Activated T-cell treated with anti-CD3 and anti-CD28 coated beads, Interleukin-2, amount 50 U/mL, for 4 hours (primary cell): ENCODE measurements around the gene CGA. TPM values are rescaled to one million over a fixed set of nuclear protein-coding genes. Genes with fewer than 3 reads are reported as not detected.
A peak's percentile ranks its signal among the peaks of the same experiment; 100 is the strongest.

Experiments
- ATAC-seq, 2 donors: fragments of 200-7000 bp; cut with Tn5 transposase; one replicate each; pipeline ENCODE4 v1.10.0; 2021
- DNase-seq: peaks from one replicate; pipeline ENCODE4 v3.0.0-alpha.2; 2020
- H3K27me3 Mint-ChIP-seq: one replicate; pipeline ENCODE4 v1.8.0; 2021; ENCODE audit warnings: low read depth, mixed read lengths
- H3K36me3 Mint-ChIP-seq: one replicate; pipeline ENCODE4 v1.8.0; 2022; ENCODE audit warnings: mixed read lengths; ENCODE audit not compliant: insufficient read depth
- H3K4me1 Mint-ChIP-seq: one replicate; pipeline ENCODE4 v1.8.0; 2021; ENCODE audit warnings: low read depth, mixed read lengths
- H3K4me3 Mint-ChIP-seq: one replicate; pipeline ENCODE4 v1.8.0; 2021; ENCODE audit warnings: mild to moderate bottlenecking, moderate library complexity, mixed read lengths
- H3K9me3 Mint-ChIP-seq: one replicate; pipeline ENCODE4 v1.8.0; 2021; ENCODE audit warnings: mixed read lengths
- total RNA-seq, 3 donors: library from RNA; stranded (reverse); gene quantifications; one replicate each; pipeline ENCODE4 v1.2.1, GENCODE V29; 2021

The CGA gene
- total RNA-seq, 3 donors from 2014 or later, result not detected

DNA sequence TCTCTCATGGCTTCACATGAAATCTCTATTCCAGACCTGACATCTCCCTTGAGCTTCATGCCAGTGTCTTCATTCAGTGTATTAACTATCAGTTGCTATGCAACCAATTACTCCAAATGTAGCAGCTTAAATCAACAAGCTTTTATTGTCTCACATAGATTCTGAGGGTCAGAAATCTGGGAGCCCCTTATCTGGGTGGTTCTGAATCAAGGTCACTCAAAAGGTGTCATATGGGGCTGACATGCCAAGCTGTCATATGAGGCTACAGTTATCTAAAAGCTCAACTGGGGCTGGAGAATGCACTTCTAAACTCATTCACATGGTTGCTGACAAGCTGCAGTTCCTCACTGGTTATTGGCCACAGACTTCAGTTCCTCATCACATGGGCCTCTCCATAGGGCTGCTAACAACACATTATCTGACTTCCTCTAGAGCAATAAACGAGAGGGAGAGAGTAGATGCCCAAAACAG, 7.3 kb upstream of the CGA start:
- no peaks in the 10 kb centered on the region for H3K36me3 Mint-ChIP-seq
- no peak for ATAC-seq

DNA sequence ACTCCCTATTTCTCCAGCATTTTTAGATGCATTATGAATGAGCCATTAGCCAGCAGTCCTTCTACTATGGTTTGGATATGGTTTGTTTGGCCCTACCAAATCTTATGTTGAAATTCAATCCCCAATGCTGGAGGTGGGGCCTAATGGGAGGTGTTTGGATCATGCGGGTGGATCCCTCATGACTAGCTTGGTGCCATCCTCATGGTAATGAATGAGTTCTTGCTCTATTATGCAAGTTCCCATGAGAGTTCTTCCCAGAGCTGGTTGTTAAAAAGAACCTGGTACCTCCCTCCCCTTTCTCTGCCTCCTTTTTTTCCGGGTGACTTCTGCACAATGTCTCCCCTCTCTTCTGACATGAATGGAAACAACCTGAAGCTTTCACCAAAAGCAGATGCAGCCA, 6.2 kb upstream of the CGA start:
- no peaks in the 10 kb centered on the region for H3K9me3 Mint-ChIP-seq
- H3K4me1 Mint-ChIP-seq, result no peaks in the 10 kb centered on the region
- ATAC-seq (no peak), DNase-seq (no peak)
- H3K4me3 Mint-ChIP-seq, result no peak overlapping the region
- no peaks in the 10 kb centered on the region for H3K36me3 Mint-ChIP-seq
- no peaks in the 10 kb centered on the region for H3K27me3 Mint-ChIP-seq

More for the DNA sequence above, 7.3 kb upstream of the CGA start:
- no peak overlapping the region for H3K4me3 Mint-ChIP-seq
- no peaks in the 10 kb centered on the region for H3K27me3 Mint-ChIP-seq
- DNase-seq, result no peak
- H3K9me3 Mint-ChIP-seq, result no peaks in the 10 kb centered on the region
- H3K4me1 Mint-ChIP-seq, result no peaks in the 10 kb centered on the region

DNA sequence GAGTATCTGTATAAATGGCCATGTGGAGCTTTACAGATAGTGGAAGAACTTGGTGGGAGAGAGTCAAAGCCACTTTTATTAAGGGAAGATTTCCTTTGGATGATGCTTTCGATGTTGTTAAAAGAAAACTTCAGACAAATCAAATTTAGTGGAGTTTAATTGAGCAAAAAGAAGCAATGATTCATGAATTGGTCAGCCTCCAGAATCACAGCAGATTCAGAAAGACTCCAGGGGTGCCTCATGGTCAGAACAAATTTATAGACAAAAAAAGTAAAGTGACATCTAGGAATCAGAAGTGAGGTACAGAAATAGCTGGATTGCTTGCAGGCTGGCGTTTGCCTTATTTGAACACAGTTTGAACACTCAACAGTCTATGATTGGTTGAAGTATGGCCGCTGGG, 5.3 kb upstream of the CGA start:
- Mint-ChIP-seq H3K9me3 (no peaks in the 10 kb centered on the region), H3K4me3 (no peak overlapping the region), H3K4me1 (no peaks in the 10 kb centered on the region), H3K27me3 (peaks cover 6% of the 10 kb centered on the region), H3K36me3 (no peaks in the 10 kb centered on the region)
- ATAC-seq (no peak), DNase-seq (no peak)

DNA sequence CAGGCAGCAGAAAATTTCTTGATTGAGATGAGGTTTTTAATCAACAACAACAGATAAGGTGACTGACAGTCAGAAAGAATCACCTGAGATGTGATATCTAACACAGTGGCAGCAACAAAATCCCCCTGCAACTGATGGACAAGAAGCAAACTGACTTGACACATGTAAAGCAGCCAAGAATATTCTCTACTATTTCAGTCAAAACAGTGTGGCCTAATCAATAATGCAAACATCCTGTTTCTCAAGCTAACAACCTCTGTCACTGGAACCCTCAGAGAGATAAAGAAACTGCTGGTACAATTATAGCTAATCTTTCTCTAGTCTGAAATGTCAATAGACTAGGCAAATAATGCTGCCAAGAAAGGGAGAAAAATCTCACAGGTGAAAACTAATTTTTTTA, 4.6 kb upstream of the CGA start:
- Mint-ChIP-seq H3K36me3 (no peaks in the 10 kb centered on the region), H3K27me3 (peaks cover 6% of the 10 kb centered on the region), H3K4me3 (no peak overlapping the region), H3K9me3 (no peaks in the 10 kb centered on the region), H3K4me1 (no peaks in the 10 kb centered on the region)
- DNase-seq (no peak), ATAC-seq (no peak)

DNA sequence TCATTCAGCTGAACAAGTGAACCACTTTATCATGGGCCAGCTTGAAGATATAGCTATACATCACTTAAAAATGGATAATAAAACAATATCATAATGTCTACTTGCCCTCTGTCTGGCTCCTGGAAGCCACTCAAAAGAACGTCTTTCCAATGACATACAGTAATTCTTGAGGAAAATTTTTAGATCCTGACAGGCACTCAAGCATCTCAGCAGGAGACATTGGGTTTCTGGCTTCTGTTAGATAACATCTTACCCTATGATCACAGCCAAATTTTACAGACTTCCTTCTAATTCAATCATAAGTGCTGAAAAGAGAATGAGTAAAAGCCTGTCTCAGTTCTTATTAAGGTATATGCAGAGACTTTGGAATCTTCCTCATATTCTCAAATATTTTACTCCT, 330 bp downstream of the CGA start:
- no peak for DNase-seq
- Mint-ChIP-seq H3K27me3 (peaks cover 10% of the 10 kb centered on the region), H3K36me3 (no peaks in the 10 kb centered on the region), H3K9me3 (no peaks in the 10 kb centered on the region), H3K4me1 (no peaks in the 10 kb centered on the region), H3K4me3 (no peak overlapping the region)
- no peak for ATAC-seq

DNA sequence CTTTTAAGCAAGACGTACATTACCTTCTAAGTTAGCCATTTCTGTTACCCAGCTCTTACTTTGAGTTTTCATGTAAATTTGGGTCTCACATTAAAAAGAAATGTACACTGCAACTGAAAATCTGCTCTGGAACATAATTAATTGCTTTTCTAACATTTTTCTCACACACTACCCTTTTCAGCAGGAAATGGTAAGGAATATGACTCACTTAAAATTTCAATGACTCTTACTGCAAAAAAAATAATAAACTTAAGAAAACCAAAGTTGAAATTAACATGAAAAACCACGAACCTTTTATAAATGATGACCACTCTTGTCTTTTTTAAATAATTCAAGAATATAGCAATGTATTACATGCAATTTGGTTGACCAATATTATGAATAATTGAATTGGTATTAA, 1.3 kb downstream of the CGA start:
- H3K27me3 Mint-ChIP-seq, result peaks cover 10% of the 10 kb centered on the region
- no peaks in the 10 kb centered on the region for H3K9me3 Mint-ChIP-seq
- ATAC-seq, result no peak
- no peaks in the 10 kb centered on the region for H3K36me3 Mint-ChIP-seq
- DNase-seq, result no peak
- no peaks in the 10 kb centered on the region for H3K4me1 Mint-ChIP-seq
- no peak overlapping the region for H3K4me3 Mint-ChIP-seq

DNA sequence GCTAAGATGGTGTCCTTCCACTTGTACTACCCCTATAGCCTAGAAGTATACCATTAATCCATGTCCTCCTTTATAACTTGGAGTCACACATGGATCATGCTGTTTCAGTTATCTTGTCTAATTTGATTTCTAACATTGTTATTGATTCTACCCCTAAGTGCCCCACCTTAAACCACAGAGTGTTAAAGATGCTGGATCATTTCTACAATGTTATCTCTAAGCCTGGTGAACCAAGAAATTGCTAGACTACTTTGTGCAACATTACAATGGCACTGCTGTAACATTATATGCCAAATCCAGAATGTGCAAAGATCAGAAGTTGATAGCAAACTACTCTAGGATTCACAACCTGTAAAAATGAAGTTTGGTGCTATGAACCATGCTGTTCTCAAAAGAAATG, 1.7 kb downstream of the CGA start:
- H3K4me3 Mint-ChIP-seq, result no peak overlapping the region
- ATAC-seq, result no peak
- H3K4me1 Mint-ChIP-seq, result no peaks in the 10 kb centered on the region
- H3K36me3 Mint-ChIP-seq, result no peaks in the 10 kb centered on the region
- H3K27me3 Mint-ChIP-seq, result peaks cover 10% of the 10 kb centered on the region
- H3K9me3 Mint-ChIP-seq, result no peaks in the 10 kb centered on the region
- DNase-seq, result no peak

DNA sequence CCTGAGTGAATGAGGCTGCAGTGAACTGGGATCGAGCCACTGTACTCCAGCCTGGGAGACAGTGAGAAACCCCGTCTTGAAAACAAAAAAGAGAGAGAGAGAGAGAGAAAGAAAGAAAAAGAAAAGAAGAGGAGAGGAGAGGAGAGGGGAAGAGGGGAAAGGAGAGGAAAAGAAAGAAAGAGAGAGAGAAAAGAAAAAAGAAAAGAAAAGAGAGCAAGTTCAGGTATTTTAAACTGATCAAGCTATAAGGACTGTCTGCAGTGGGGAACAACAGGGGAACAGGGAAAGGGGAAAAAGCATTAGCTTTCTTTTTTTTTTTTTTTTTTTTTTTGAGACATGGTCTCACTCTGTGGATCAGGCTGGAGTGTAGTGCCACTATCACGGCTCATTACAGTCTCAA, 2.5 kb downstream of the CGA start:
- Mint-ChIP-seq H3K4me1 (no peaks in the 10 kb centered on the region), H3K4me3 (peak overlapping the region; percentile 13), H3K27me3 (peaks cover 10% of the 10 kb centered on the region), H3K36me3 (no peaks in the 10 kb centered on the region), H3K9me3 (no peaks in the 10 kb centered on the region)
- DNase-seq (no peak), ATAC-seq (no peak)

DNA sequence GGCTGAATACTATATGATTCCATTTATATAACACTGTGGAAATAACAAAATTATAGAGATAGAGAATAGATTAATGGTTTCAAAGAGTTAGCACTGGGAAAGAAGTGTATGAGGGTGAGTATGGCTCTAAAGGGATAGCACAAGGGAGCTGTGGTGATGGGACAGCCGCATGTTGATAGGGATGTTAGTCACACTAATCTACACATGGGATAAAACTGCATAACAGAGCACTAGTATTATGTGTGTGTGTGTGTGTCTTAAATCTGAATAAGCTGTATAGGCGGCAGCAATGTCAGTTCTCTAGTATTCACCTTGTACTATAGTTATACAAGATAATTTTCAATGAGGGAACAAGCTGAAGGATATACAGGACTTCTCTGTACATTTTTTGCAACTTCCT, 5.8 kb downstream of the CGA start:
- ATAC-seq, result no peak
- Mint-ChIP-seq H3K9me3 (no peaks in the 10 kb centered on the region), H3K4me1 (no peaks in the 10 kb centered on the region), H3K27me3 (peaks cover 8% of the 10 kb centered on the region), H3K36me3 (no peaks in the 10 kb centered on the region), H3K4me3 (no peak overlapping the region)
- DNase-seq, result no peak

DNA sequence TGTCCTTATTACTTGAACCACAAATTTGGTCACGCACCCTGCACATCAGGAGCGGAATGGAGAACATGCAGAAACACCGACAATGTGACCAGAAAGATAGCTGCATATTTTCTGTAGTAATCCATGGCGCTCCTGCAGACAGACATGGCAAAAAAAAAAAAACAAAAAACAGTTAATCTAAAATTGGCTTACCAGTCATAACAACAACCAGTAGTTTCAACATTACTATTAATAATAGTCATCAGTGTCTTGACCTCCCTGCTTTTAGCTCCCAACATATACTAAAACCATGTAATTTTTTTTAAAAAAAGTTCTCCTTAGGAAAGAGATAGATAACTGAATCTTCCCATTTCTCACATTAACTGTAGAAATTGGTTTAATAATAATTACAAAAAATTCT, 6.8 kb downstream of the CGA start:
- Mint-ChIP-seq H3K36me3 (no peaks in the 10 kb centered on the region), H3K27me3 (peaks cover 6% of the 10 kb centered on the region), H3K9me3 (no peaks in the 10 kb centered on the region), H3K4me3 (no peak overlapping the region), H3K4me1 (no peaks in the 10 kb centered on the region)
- ATAC-seq (no peak), DNase-seq (no peak)

DNA sequence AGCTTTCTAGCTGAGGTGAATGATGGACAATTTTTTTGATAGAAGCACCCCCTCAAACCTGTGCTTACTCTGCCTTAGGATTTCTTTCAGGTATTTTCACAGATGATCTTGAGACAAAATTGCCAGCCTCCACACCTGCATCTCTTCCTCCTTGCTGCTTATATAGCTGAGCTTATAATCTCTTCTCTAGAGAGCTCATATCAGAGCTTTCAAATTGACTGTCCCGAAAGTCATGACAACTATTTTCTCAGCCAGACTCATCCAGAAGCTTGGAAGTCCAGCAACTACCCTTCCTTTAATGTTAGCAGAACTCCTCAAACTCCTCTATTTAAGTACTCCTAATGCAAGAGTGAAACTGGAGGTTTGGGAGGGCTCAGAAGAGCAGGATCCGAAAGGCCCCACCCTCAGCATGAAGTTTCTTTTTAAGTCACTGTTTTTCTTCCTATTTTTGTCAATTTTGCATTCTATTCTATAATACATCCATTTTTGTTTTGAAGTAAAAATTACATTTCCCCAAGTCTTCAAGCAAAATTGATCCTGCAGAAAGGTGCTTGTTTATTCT, 12.7 kb downstream of the CGA start:
- ATAC-seq (no peak), DNase-seq (no peak)
- H3K4me1 Mint-ChIP-seq, result no peaks in the 10 kb centered on the region
- no peaks in the 10 kb centered on the region for H3K36me3 Mint-ChIP-seq
- no peak overlapping the region for H3K4me3 Mint-ChIP-seq
- H3K27me3 Mint-ChIP-seq, result peaks cover 23% of the 10 kb centered on the region
- H3K9me3 Mint-ChIP-seq, result no peaks in the 10 kb centered on the region

DNA sequence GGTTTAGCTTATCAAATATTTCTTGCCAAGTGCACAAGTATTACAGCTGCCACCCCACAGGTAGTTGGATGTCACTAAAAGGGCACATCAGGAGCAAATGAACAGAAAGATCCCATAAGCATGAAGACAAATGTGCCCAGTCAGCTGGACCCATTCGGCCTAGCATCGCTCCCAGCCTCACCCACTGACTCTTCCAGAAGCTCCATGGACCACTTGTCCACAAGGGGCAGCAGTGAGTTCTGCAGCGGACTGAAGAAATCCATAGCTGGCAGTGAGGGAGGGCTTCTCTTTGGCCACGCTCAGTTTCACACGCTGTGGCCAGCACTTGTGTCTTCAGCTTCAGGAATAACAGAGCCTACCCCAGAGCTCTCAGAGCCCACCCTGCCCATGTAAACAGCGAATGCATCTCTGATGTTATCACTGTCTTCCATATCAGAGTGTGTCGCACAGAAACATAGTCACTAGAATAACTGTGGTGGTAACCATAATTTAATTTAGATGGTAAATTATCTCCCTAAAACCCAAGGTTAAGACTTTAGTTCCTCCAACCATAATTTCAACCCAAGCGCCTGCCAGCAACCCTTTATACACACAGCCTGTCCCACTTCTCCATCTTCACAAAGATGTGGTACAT, 15.8 kb downstream of the CGA start:
- H3K27me3 Mint-ChIP-seq, result peaks cover 19% of the 10 kb centered on the region
- DNase-seq (peak; percentile 38), ATAC-seq (peak; percentile 71 to 80)
- no peaks in the 10 kb centered on the region for H3K36me3 Mint-ChIP-seq
- no peak overlapping the region for H3K4me3 Mint-ChIP-seq
- no peaks in the 10 kb centered on the region for H3K9me3 Mint-ChIP-seq
- no peaks in the 10 kb centered on the region for H3K4me1 Mint-ChIP-seq

DNA sequence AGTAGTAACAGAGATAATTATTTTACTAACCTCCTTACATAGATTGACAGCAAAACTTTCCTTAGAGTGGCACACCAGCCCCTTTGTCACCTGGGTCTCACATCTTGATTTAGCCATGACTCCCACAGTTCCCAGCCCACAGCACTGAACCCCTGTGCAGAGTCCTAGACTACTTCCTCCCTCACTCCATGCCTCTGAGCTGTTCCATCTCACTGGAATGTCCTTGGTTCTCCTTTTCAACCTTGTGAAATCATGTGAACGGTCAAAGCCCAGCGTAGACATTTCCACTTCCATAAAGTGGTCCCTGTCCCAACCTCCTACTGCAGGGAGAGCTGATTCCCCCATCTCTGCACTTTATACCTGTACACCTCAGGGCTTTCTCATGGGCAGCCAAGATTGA, 19.7 kb downstream of the CGA start:
- DNase-seq, result no peak
- Mint-ChIP-seq H3K36me3 (no peaks in the 10 kb centered on the region), H3K27me3 (peaks cover 13% of the 10 kb centered on the region), H3K9me3 (no peaks in the 10 kb centered on the region), H3K4me1 (no peaks in the 10 kb centered on the region), H3K4me3 (no peak overlapping the region)
- no peak for ATAC-seq

DNA sequence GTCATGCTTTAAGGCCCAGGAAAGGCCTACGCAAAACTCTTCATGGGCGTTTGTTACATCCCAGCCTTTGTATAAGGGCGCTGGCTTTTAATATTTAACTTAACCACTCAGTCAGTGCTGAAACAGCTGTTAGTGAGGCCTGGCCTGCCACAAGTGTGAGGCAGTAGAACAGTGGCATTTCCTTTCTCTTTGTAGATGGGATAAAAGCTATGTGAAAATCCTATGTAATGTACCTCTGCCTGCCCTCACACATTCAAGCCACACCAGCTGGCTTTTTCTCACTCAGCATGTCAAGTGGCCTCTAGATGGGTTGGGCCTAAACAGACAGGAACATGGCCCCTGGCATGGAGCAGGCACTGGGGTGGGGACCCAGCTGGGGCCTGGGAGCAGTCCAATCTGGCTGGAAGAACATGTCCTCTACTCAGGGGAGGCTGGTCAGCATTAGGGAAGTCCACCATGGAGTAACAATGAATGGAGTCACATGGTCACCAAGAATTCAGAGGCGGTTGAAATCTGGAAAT, 20.7 kb downstream of the CGA start:
- H3K36me3 Mint-ChIP-seq, result no peaks in the 10 kb centered on the region
- DNase-seq (no peak), ATAC-seq (no peak)
- no peak overlapping the region for H3K4me3 Mint-ChIP-seq
- no peaks in the 10 kb centered on the region for H3K9me3 Mint-ChIP-seq
- no peaks in the 10 kb centered on the region for H3K4me1 Mint-ChIP-seq
- peaks cover 9% of the 10 kb centered on the region for H3K27me3 Mint-ChIP-seq

DNA sequence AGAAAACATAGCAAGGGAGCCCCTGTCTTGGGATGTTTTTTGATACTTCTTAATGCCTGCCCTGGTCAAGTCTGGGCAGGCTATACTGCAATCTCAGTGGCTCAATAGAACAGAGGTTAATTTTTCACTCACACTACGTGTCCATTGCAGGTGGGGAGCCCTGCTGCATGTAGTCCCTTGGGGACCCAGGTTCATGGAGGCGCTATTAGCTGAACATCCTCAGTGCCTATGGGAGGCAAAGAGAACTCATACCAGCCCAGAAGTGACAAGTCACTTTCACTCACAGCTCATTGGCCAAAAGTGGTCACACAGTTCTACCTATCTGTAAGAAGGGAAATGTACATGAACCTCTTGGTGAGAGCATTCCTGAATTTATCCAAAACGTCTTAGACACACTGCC, 23.2 kb downstream of the CGA start:
- no peak for ATAC-seq
- DNase-seq, result no peak
- H3K36me3 Mint-ChIP-seq, result no peaks in the 10 kb centered on the region
- H3K27me3 Mint-ChIP-seq, result peaks cover 13% of the 10 kb centered on the region
- H3K9me3 Mint-ChIP-seq, result no peaks in the 10 kb centered on the region
- H3K4me1 Mint-ChIP-seq, result no peaks in the 10 kb centered on the region
- H3K4me3 Mint-ChIP-seq, result no peak overlapping the region
